GM18508 (cell line): Measurements from ENCODE around the gene DDIAS.
"Not testable (repeated sequence)": the region's sequence is repeated elsewhere in the genome, so short reads cannot be mapped to it uniquely, and the experiment has no call there.

Source experiments
- ATAC-seq: cut with Tn5 transposase; IDR thresholded peaks from one replicate; pipeline ENCODE4 v1.9.1; 2021; ENCODE audit warnings: moderate number of reproducible peaks; ENCODE audit not compliant: insufficient read depth, unreplicated experiment

The DDIAS gene

GRCh38 chr11:82901165-82901921, at the start of gene DDIAS:
Gene DDIAS (plus strand): TSS chr11:82901736. CDS start chr11:82914739, 13,003 bp downstream.
- ATAC-seq = peak; percentile 62

GRCh38 chr11:82854242-82854641, 47.3 kb upstream of the DDIAS start:
- no peak for ATAC-seq

GRCh38 chr11:82854916-82855315, 46.6 kb upstream of the DDIAS start:
- not testable (repeated sequence) for ATAC-seq

GRCh38 chr11:82855616-82856015, 45.9 kb upstream of the DDIAS start:
- ATAC-seq = no peak

GRCh38 chr11:82857145-82857544, 44.4 kb upstream of the DDIAS start:
- no peak for ATAC-seq

GRCh38 chr11:82858133-82858532, 43.4 kb upstream of the DDIAS start:
- ATAC-seq = no peak

- ATAC-seq = no peak
Measured at GRCh38 chr11:82858556-82859091, 42.9 kb upstream of the DDIAS start.

GRCh38 chr11:82859750-82860149, 41.8 kb upstream of the DDIAS start:
- no peak for ATAC-seq

- no peak for ATAC-seq
Measured at GRCh38 chr11:82862379-82862778, 39.2 kb upstream of the DDIAS start.

- no peak for ATAC-seq
Measured at GRCh38 chr11:82863209-82863608, 38.3 kb upstream of the DDIAS start.

- ATAC-seq = no peak
Measured at GRCh38 chr11:82864268-82864667, 37.3 kb upstream of the DDIAS start.

- ATAC-seq = no peak
Measured at GRCh38 chr11:82865841-82866240, 35.7 kb upstream of the DDIAS start.

- ATAC-seq = no peak
Measured at GRCh38 chr11:82867495-82868082, 33.9 kb upstream of the DDIAS start.

GRCh38 chr11:82869657-82870056, 31.9 kb upstream of the DDIAS start:
- no peak for ATAC-seq

GRCh38 chr11:82871646-82872045, 29.9 kb upstream of the DDIAS start:
- ATAC-seq = no peak

GRCh38 chr11:82872377-82873150, 29.0 kb upstream of the DDIAS start:
- ATAC-seq = no peak

- ATAC-seq = no peak
Measured at GRCh38 chr11:82873919-82874333, 27.6 kb upstream of the DDIAS start.

GRCh38 chr11:82874646-82875523, 26.7 kb upstream of the DDIAS start:
- no peak for ATAC-seq

GRCh38 chr11:82883853-82884252, 17.7 kb upstream of the DDIAS start:
- ATAC-seq = no peak
